AG09309 (cell line): ENCODE measurements around the gene HNRNPA1L2.
A peak's percentile ranks its signal among the peaks of the same experiment; 100 is the strongest.
"Not testable (repeated sequence)": the region's sequence is repeated elsewhere in the genome, so short reads cannot be mapped to it uniquely, and the experiment has no call there.

ENCODE experiments used
- DNase-seq: peaks from one replicate; pipeline ENCODE4 v3.0.0-alpha.2; 2010; ENCODE audit warnings: low read depth
- H3K4me3 ChIP-seq: 2 replicates; pipeline ENCODE4 v1.5.1; 2011; ENCODE audit warnings: mild to moderate bottlenecking, low read depth, low read length, moderate library complexity; ENCODE audit not compliant: control insufficient read depth
- TF ChIP-seq, protein P1 (sequence below): IDR thresholded peaks from 2 replicates; pipeline ENCODE4 v1.5.1; 2011; ENCODE audit warnings: mild to moderate bottlenecking, low read depth, low read length, inconsistent platforms; ENCODE audit not compliant: insufficient read depth, control insufficient read depth; ENCODE audit errors: missing control alignments

HNRNPA1L2 gene

DNA sequence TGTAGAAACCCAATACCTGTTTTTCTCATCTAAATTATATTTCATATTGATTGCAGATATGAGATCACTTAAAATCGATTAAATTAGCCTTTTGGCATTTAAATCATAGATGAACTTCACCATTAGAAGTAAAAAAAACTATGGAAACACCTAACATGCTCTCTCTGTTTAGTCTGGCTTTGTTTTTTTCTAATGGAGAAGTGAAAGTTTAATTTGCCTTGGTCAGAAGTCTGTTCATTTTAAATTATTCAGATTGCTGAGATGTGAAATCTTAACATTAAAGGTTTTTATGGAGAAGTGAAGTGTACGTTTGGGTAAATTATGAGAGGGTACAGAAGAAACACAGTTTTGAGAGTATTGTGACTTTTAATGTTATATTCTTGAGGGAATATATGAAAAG, 17.1 kb downstream of the HNRNPA1L2 start:
- DNase-seq, result no peak
- TF ChIP-seq, protein P1, sequence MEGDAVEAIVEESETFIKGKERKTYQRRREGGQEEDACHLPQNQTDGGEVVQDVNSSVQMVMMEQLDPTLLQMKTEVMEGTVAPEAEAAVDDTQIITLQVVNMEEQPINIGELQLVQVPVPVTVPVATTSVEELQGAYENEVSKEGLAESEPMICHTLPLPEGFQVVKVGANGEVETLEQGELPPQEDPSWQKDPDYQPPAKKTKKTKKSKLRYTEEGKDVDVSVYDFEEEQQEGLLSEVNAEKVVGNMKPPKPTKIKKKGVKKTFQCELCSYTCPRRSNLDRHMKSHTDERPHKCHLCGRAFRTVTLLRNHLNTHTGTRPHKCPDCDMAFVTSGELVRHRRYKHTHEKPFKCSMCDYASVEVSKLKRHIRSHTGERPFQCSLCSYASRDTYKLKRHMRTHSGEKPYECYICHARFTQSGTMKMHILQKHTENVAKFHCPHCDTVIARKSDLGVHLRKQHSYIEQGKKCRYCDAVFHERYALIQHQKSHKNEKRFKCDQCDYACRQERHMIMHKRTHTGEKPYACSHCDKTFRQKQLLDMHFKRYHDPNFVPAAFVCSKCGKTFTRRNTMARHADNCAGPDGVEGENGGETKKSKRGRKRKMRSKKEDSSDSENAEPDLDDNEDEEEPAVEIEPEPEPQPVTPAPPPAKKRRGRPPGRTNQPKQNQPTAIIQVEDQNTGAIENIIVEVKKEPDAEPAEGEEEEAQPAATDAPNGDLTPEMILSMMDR, result no peak
- H3K4me3 ChIP-seq, result no peak overlapping the region

DNA sequence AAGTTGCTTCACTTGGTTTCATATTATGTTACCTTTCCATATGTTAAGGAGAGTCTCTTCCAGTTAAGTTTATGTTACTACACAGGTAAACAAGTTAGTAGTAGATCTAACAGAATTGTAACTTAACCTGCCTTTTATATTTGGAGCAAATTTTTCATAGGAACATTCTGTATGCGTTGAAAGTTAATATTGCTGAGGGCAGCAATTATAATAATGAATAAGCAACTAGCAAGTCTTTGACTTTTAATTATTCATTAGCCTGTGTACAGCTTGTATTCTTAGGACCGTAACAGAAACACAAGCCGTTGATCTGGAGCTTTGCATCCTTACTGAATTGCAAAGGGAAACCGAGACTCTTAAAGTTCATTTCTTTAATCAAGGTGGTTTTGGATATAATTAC, 22.0 kb downstream of the HNRNPA1L2 start:
- no peak overlapping the region for H3K4me3 ChIP-seq
- DNase-seq, result no peak
- TF ChIP-seq, protein P1, result no peak

DNA sequence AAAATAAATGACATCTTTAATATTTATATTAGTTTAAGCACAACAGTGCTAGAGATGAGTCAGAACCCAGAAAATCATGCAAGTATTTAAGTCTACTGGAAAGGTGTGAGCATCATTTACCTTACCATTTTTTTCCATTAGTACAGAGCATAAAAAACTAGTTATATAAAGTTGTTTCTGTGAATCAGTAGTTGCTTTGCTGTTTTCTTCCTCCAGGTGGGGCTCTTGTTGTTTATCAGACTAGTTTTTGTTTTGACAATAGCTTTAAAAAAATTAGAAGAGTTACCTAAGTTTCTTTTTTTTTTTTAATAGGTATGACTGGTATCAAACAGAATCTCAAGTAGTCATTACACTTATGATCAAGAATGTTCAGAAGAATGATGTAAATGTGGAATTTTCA, 23.1 kb downstream of the HNRNPA1L2 start:
- DNase-seq, result no peak
- H3K4me3 ChIP-seq, result no peak overlapping the region
- TF ChIP-seq, protein P1, result peak; percentile 37

DNA sequence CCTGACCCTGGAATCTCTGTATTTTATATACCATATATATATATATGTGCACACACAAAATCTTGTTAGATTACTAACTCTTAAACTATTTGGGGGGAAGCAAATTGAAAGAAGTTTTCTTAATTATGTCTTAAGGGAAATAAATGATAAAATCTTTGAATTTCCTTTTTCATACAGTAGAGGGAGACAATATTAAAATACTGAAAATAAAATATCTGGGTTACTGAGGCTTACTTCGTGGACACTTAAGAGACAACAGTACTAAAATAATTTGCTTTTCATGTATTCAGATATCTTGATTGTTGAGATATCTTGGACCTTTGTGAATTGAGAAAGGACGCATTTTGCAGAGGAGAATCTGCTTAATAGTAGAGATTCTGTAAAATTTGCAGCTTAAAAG, 27.4 kb downstream of the HNRNPA1L2 start:
- no peak for DNase-seq
- TF ChIP-seq, protein P1, result no peak
- H3K4me3 ChIP-seq, result no peak overlapping the region

DNA sequence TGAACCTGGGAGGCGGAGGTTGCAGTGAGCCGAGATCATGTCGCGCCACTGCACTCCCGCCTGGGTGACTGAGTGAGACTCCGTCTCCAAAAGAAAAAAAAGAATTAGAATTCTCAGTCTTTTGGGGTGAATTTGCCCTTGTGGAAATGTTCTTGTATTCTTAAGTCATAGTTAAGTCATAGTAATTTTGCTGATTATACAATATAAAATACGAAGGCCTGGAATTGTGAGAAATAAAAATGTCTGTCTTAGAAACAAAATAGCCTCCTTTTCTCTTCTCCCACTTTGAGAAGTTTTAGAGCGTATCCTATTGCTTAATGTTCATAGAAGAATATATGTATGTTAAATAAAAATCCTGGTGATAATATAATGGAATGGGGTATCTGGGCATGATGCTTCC, 28.5 kb downstream of the HNRNPA1L2 start:
- H3K4me3 ChIP-seq, result no peak overlapping the region
- DNase-seq, result no peak
- TF ChIP-seq, protein P1, result no peak

DNA sequence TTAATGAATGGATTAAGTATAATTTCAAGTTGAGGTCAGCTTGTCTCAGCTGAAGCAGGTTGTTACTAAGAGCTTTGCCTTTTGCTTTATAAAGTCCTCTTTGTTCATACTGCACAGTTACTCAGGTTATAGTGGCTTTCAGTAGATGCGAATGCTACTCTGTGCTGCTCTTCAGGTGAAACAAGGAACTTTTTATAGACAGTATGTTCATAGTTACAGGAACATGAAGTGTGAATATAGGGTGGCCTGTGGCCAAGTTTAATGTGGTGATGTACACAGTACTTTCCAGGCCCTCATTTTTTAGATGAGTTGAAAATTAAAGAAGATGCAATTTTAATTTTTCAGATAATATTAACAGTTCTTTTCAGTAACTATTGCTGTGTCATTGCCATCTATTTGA, 31.2 kb downstream of the HNRNPA1L2 start:
- no peak overlapping the region for H3K4me3 ChIP-seq
- no peak for DNase-seq
- TF ChIP-seq, protein P1, result no peak

DNA sequence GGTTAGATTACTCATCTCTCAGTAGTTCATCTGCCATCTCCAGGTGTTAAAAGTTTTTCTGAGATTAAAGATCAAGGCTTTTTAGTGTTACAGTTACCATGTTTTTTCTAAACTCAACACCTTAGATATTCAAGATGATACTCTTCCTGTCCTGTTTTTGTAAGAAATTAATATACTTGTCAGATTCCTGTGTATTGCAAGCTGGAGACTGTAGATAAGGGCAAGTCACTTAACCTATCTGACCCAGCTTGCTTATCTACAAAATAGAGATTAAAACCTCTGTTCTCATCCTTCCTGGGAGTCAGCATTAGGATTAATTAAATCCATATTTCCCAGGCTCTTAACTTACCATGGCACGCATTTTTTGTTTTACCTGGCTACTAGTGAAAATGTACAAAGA, 35.6 kb downstream of the HNRNPA1L2 start:
- TF ChIP-seq, protein P1, result no peak
- DNase-seq, result no peak

DNA sequence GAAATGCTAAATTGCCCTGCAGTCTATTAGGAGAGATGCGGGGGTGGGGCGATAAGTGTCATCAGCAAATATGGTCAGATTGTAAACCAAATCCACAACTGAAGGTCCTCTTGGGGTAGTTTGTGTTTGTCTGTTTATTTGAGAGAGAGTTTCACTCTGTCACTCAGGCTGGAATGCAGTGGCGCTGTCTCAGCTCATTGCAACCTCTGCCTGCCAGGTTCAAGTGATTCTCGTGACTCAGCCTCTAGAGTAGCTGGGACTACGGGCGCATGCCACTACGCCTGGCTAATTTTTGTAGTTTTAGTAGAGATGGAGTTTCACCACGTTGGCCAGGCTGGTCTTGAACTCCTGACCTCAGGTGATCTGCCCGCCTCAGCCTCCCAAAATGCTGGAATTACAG, 43.6 kb downstream of the HNRNPA1L2 start:
- H3K4me3 ChIP-seq, DNase-seq: not testable (repeated sequence)

More for the DNA sequence above, 35.6 kb downstream of the HNRNPA1L2 start:
- no peak overlapping the region for H3K4me3 ChIP-seq
